Measurements from ENCODE around the gene FCGR2B.
"Not testable (repeated sequence)": the region's sequence is repeated elsewhere in the genome, so short reads cannot be mapped to it uniquely, and the experiment has no call there.

- not testable (repeated sequence) for TF ChIP-seq CTCF (conservative IDR thresholded peaks at IDR 0.05; ENCODE audit: low read depth, low read length); EZH2phosphoT487 (IDR thresholded peaks at IDR 0.05; ENCODE audit: borderline replicate concordance, low read length)
Observed at GRCh38 chr1:161653971-161654370, 9.0 kb upstream of the FCGR2B start.

Measured in PC-3 (cell line).